Spinal cord (tissue), 10 donors: Measurements from ENCODE around the gene PDS5A. TPM values are rescaled to one million over a fixed set of nuclear protein-coding genes. Genes with fewer than 3 reads are reported as not detected.
A peak's percentile ranks its signal among the peaks of the same experiment; 100 is the strongest.

ENCODE experiments used
- DNase-seq, 6 donors: peaks; one replicate each; pipeline versions ENCODE4 v3.0.0 to v3.0.0-alpha.2; 2013 to 2015; ENCODE audit warnings: low spot score in 6 of 6, low read depth in 4 of 6
- H3K27ac ChIP-seq: one replicate; pipeline ENCODE4 v1.5.1; 2013; ENCODE audit warnings: low read depth, low read length, control low read depth
- H3K27me3 ChIP-seq: one replicate; pipeline ENCODE4 v1.6.1; 2013; ENCODE audit warnings: low read length; ENCODE audit not compliant: control insufficient read depth, insufficient read depth
- H3K36me3 ChIP-seq: one replicate; pipeline ENCODE4 v1.6.1; 2013; ENCODE audit warnings: low read length; ENCODE audit not compliant: control insufficient read depth, insufficient read depth
- H3K4me1 ChIP-seq: one replicate; pipeline ENCODE4 v1.6.1; 2013; ENCODE audit warnings: low read length; ENCODE audit not compliant: control insufficient read depth, insufficient read depth
- H3K4me3 ChIP-seq: one replicate; pipeline ENCODE4 v1.5.1; 2013; ENCODE audit warnings: low read depth, low read length, control low read depth
- H3K9me3 ChIP-seq: one replicate; pipeline ENCODE4 v1.6.1; 2013; ENCODE audit warnings: low read length; ENCODE audit not compliant: control insufficient read depth, insufficient read depth
- WGBS: methylation state at CpG from one replicate; pipeline ENCODE4 v1.1.5; 2013; ENCODE audit warnings: missing lambda C conversion rate; ENCODE audit not compliant: insufficient coverage; 5-methylcytosine and 5-hydroxymethylcytosine counted together
- polyA plus RNA-seq, 2 donors: library from polyadenylated mRNA; unstranded; fragments of 120-200 nt; gene quantifications; one replicate each; pipeline ENCODE4 v1.2.1, GENCODE V29; 2013; ENCODE audit not compliant: insufficient read length in 2 of 2
- total RNA-seq, 2 donors: library from RNA; depleted of rRNA in 1 of 2; stranded (reverse); fragments of 120-200 nt in 1 of 2; fragments of >200 nt in 1 of 2; gene quantifications; one replicate each; pipeline versions ENCODE4 v1.2.3 to v1.2.4, GENCODE V29; 2013 to 2014
- donor health status: healthy.

Gene PDS5A
- total and polyA plus RNA-seq, 4 donors = 34.8 to 94.5 (median 43.7) TPM

GRCh38 chr4:39888541-39888940 lies 89.2 kb downstream of the PDS5A start:
- WGBS = 100% methylated on average over 3 of the region's 5 CpGs
- DNase-seq = no peak
- no peaks in the 10 kb centered on the region for H3K27me3 ChIP-seq
- no peaks in the 10 kb centered on the region for H3K9me3 ChIP-seq
- H3K36me3 ChIP-seq = peaks cover 21% of the 10 kb centered on the region
- no peaks in the 10 kb centered on the region for H3K4me1 ChIP-seq
- no peak overlapping the region for H3K27ac ChIP-seq
- no peak overlapping the region for H3K4me3 ChIP-seq

- DNase-seq = no peak
- no peaks in the 10 kb centered on the region for H3K4me1 ChIP-seq
- H3K4me3 ChIP-seq = no peak overlapping the region
- H3K27me3 ChIP-seq = no peaks in the 10 kb centered on the region
- no peaks in the 10 kb centered on the region for H3K9me3 ChIP-seq
- 100% methylated on average over 4 of the region's 6 CpGs for WGBS
- no peak overlapping the region for H3K27ac ChIP-seq
- peaks cover 20% of the 10 kb centered on the region for H3K36me3 ChIP-seq
Observed at GRCh38 chr4:39883646-39884045, 94.1 kb downstream of the PDS5A start.

- Histone ChIP-seq H3K4me3 (no peak overlapping the region), H3K27ac (no peak overlapping the region), H3K9me3 (no peaks in the 10 kb centered on the region), H3K36me3 (peaks cover 27% of the 10 kb centered on the region), H3K4me1 (no peaks in the 10 kb centered on the region), H3K27me3 (no peaks in the 10 kb centered on the region)
- DNase-seq = no peak
- WGBS = no CpG with 5 or more reads among the region's 2 CpGs
Observed at GRCh38 chr4:39881789-39882188, 95.9 kb downstream of the PDS5A start.

DNA sequence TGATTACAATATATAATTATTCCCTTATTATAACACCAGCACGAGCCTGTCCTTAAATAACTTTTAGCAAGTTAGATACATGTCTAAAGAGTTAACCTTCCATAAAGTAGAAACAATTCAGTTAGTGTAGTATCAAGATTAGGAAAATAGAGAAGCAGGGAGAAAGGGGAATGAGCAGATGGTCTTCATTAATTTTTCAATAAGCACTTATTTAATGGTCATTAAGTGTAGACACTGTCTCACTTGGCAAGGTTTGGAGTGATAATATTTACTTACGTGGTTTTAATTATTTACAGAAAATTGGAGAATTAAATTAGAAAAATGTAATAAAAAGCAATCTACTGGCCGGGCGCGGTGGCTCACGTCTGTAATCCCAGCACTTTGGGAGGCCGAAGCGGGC lies 99.7 kb downstream of the PDS5A start:
- no CpG with 5 or more reads among the region's 8 CpGs for WGBS
- Histone ChIP-seq H3K4me1 (no peaks in the 10 kb centered on the region), H3K4me3 (no peak overlapping the region), H3K27me3 (no peaks in the 10 kb centered on the region), H3K36me3 (peaks cover 14% of the 10 kb centered on the region), H3K9me3 (no peaks in the 10 kb centered on the region), H3K27ac (no peak overlapping the region)
- peak in 1 of 6 donors; percentile 69 for DNase-seq

GRCh38 chr4:39873823-39874222 lies 103.9 kb downstream of the PDS5A start:
- H3K27ac ChIP-seq = no peak overlapping the region
- no peaks in the 10 kb centered on the region for H3K9me3 ChIP-seq
- H3K4me1 ChIP-seq = no peaks in the 10 kb centered on the region
- no peaks in the 10 kb centered on the region for H3K27me3 ChIP-seq
- WGBS = no CpG with 5 or more reads among the region's 2 CpGs
- DNase-seq = no peak
- peaks cover 13% of the 10 kb centered on the region for H3K36me3 ChIP-seq
- no peak overlapping the region for H3K4me3 ChIP-seq

- 100% methylated on average over 2 of the region's 3 CpGs for WGBS
- no peak for DNase-seq
- no peaks in the 10 kb centered on the region for H3K27me3 ChIP-seq
- no peak overlapping the region for H3K4me3 ChIP-seq
- no peaks in the 10 kb centered on the region for H3K9me3 ChIP-seq
- peaks cover 21% of the 10 kb centered on the region for H3K36me3 ChIP-seq
- H3K27ac ChIP-seq = no peak overlapping the region
- no peaks in the 10 kb centered on the region for H3K4me1 ChIP-seq
Observed at GRCh38 chr4:39865280-39865679, 112.4 kb downstream of the PDS5A start.

- 25% methylated on average over 3 of the region's 6 CpGs for WGBS
- Histone ChIP-seq H3K9me3 (no peaks in the 10 kb centered on the region), H3K4me3 (no peak overlapping the region), H3K27me3 (no peaks in the 10 kb centered on the region), H3K27ac (no peak overlapping the region), H3K4me1 (no peaks in the 10 kb centered on the region), H3K36me3 (peaks cover 28% of the 10 kb centered on the region)
- peak in 3 of 6 donors; percentile 5 to 41 (median 8) for DNase-seq
Observed at GRCh38 chr4:39864391-39864790, 113.3 kb downstream of the PDS5A start.

DNA sequence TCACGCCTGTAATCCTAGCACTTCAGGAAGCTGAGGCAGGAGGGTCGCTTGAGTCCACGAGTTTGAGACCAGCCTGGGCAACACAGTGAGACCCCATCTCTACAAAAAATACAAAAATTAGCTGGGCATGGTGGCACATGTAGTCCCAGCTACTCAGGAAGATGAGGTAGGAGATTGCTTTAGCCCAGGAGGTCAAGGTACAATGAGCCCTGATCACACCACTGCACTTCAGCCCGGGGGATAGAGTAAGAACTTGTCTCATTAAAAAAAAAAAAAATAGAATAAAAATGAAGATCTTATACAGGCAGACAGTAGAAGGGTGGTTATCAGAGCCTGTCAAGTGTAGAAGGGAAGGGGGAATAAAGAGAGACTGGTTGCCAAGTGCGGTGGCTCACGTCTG lies 116.9 kb downstream of the PDS5A start:
- H3K9me3 ChIP-seq = peaks cover 1% of the 10 kb centered on the region
- H3K36me3 ChIP-seq = peaks cover 24% of the 10 kb centered on the region
- no peaks in the 10 kb centered on the region for H3K27me3 ChIP-seq
- no peaks in the 10 kb centered on the region for H3K4me1 ChIP-seq
- H3K4me3 ChIP-seq = no peak overlapping the region
- DNase-seq = no peak
- no peak overlapping the region for H3K27ac ChIP-seq
- 88% methylated on average over 1 of the region's 6 CpGs for WGBS

- H3K27me3 ChIP-seq = no peaks in the 10 kb centered on the region
- no peaks in the 10 kb centered on the region for H3K4me1 ChIP-seq
- peaks cover 1% of the 10 kb centered on the region for H3K9me3 ChIP-seq
- no peak overlapping the region for H3K27ac ChIP-seq
- WGBS = no CpG with 5 or more reads among the region's 1 CpG
- no peak for DNase-seq
- no peak overlapping the region for H3K4me3 ChIP-seq
- peaks cover 26% of the 10 kb centered on the region for H3K36me3 ChIP-seq
Observed at GRCh38 chr4:39855909-39856512, 121.7 kb downstream of the PDS5A start.

GRCh38 chr4:39852636-39853035 lies 125.1 kb downstream of the PDS5A start:
- no peak overlapping the region for H3K27ac ChIP-seq
- H3K27me3 ChIP-seq = no peaks in the 10 kb centered on the region
- peak in 1 of 6 donors; percentile 48 for DNase-seq
- no peak overlapping the region for H3K4me3 ChIP-seq
- peaks cover 9% of the 10 kb centered on the region for H3K36me3 ChIP-seq
- H3K4me1 ChIP-seq = no peaks in the 10 kb centered on the region
- WGBS = 92% methylated on average over 3 of the region's 4 CpGs
- H3K9me3 ChIP-seq = peaks cover 1% of the 10 kb centered on the region
